HG03159 (cell line): Measurements from ENCODE around the gene TAS2R50.

Experiments
- ATAC-seq: cut with Tn5 transposase; IDR thresholded peaks from one replicate; pipeline ENCODE4 v1.9.1; 2021; ENCODE audit warnings: mild to moderate bottlenecking, moderate library complexity; ENCODE audit not compliant: unreplicated experiment

TAS2R50 gene

GRCh38 chr12:10956085-10956484 lies 30.6 kb downstream of the TAS2R50 start:
- no peak for ATAC-seq

- no peak for ATAC-seq
These were observed 34.1 kb downstream of the TAS2R50 start for GRCh38 chr12:10952645-10953044.

- no peak for ATAC-seq
These were observed 43.5 kb downstream of the TAS2R50 start for GRCh38 chr12:10943167-10943566.

GRCh38 chr12:10941916-10942607 lies 44.6 kb downstream of the TAS2R50 start:
- ATAC-seq = no peak

- ATAC-seq = no peak
These were observed 45.3 kb downstream of the TAS2R50 start for GRCh38 chr12:10941369-10941768.

- no peak for ATAC-seq
These were observed 46.3 kb downstream of the TAS2R50 start for GRCh38 chr12:10940389-10940788.

- no peak for ATAC-seq
These were observed 47.5 kb downstream of the TAS2R50 start, which contains the start of gene TAS2R14 for GRCh38 chr12:10939163-10939562. TAS2R14 (minus strand) TSS chr12:10939263; CDS start chr12:10939207, 56 bp downstream.

- no peak for ATAC-seq
These were observed 50.2 kb downstream of the TAS2R50 start for GRCh38 chr12:10936506-10936905.
